Stimulated activated CD8-positive, alpha-beta memory T cell treated with anti-CD3 and anti-CD28 coated beads, Interleukin-15, amount 100 ng/mL, for 4 hours (primary cell): ENCODE results near the gene METTL22.

ENCODE experiments used
- DNase-seq, 2 donors: peaks; one replicate each; pipeline ENCODE4 v3.0.0-alpha.2; 2020; ENCODE audit warnings: low read depth in 2 of 2

The METTL22 gene

DNA sequence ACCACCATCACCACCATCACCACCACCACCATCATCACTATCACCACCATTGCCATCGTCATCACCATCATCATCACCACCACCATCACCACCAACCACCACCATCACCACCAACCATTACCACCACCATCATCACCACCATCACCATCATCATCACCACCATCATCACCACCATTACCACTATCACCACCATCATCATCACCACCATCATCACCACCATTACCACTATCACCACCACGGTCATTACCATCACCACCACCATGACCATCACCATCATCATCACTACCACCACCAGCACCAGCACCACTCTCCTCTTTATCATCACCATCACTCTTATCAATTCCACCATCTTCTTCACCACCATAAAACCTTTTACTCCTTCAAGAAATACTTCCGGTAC is 30.0 kb upstream of the METTL22 start:
- DNase-seq: no peak

DNA sequence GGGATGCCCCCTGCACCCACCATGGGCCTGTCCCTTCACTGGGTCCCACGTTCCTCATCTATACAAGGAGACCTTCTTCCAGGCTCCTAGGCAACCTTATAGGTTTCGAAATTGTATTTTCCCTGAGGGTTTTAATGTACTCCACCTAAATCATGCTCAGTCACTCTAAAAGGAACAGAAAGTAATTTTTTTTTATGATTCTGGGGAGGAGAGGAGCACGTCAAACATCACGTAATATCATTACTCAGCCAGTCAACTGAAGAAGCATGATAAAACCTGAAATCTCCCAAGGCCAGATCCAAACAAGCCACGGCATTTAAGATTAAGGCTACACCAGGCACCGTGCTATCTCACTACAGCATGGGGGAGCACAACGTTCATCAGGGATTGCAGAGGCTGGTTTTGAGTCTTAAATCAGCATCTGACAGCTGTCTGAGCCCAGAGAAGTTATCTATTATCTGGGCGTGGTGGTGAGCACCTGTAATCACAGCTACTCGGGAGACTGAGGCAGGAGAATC is 27.3 kb upstream of the METTL22 start:
- no peak for DNase-seq

DNA sequence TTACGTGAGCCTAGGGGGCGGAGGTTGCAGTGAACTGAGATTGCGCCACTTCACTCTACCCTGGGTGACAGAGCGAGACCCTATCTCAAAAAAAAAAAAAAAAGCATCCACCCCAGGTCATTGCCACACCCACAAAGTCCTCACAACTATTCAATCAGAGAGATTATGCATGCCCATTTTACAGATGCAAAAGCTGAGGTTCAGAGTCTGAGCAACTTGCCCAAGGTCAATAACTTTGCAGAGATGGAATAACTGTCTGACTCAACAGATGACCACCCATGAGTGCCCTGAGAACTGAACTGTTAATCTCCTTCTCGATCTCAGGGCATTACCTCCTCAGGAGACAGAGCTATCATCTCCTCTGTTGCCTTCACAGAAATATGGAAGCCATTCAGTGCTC is 25.7 kb upstream of the METTL22 start:
- DNase-seq: no peak

DNA sequence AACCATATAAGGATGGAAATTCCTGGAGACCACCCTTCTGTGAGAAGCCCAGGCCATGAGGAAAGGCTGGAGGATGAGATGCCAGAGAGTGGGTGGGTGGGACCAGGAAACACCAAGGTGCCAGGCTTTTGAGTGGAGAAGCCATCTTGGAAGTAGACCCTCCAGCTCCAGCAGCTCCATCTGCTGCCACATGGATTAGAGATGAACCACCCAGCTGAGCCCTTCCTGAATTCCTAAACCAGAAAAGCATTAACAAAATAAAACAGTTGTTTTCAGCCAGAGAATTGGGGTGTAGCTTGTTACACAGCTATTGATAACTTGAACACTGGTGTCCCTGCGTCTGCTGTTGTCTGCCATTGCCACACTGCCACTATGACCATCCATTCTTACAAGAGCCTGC is 24.9 kb upstream of the METTL22 start:
- DNase-seq: no peak

DNA sequence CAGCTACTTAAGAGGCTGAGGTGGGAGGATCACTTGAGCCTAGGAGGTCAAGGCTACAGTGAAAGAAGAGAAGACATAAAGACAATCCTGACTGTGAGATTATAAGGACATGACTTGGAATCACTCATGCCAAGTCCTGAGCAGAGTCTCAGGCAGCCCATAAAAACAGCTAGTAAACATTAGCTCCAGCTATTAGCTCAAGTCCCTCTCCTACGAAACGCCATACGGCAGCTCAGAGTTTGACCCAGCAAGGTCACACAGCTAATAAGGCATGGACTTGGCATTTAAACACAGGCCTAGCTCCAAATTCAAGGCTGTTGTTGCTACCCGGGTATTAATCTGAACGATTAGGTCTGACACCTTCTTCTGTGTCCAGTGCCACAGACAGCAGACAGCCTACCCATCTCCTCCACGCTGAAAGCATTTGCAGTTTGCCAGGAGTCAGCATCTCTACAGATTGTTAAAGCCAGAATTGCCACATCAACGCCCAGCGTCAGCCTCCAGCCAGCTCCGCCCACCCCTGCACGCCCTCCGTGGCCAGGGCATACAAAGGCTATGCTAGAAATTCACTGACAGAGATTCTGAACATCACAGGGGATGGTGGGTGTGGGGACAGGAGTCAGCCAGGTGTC is 21.2 kb upstream of the METTL22 start:
- no peak for DNase-seq

DNA sequence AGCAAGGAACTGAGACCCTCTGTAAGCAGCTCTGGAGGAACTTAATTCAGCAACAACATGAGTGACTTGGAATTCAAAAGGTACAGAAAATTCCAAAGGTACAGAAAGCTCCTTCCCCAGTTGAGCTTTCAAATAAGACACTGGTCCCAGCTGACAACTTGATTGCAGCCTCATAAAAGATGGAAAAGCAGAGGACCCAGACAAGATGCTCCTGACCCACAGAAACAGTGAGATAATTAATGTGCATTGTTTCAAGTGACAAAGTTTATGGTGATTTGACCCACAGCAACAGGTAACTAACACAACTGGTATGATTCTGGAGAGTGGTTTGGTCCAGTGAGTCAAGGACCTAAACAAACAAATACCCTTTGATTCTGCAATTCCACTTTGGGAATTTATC is 15.9 kb upstream of the METTL22 start:
- DNase-seq: no peak

DNA sequence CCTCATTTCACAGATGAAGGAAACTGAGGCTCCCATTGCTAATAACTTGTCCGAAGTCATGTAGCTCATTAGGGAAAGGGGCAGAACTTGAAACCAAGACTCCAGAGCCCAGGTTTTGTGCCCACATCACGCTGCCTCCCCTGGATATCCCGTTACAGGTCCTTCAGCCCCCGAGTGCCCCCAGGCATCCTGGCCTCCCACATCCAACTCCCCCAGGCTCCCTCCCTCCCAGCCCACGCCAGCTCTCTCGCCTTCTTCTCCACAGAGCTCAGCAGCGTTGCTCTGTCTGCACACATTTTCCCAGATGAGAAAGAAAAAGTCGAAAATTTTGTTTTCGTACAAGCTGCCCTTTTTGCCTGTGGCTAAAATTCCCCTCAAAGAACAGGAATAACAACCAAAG is 14.3 kb upstream of the METTL22 start:
- DNase-seq: no peak

DNA sequence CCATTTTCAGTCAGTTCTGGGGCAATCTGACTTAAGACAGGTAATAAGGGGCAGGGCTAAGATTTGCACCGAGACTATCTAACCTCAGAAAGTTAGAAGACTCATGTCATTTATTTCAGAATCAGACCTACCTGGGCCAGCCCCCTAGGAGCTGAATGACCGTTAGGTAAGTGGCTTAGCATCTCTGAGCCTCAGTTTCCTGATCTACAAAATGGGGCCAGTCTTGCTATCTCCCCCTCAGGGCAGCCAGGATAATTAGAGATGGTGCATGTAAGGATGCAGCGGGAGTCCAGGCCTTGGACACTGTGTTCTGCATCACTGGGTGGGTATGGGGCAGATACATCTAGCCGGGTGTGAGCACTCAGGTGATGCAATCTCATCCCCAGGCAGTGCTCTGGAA is 10.4 kb upstream of the METTL22 start:
- DNase-seq: no peak

DNA sequence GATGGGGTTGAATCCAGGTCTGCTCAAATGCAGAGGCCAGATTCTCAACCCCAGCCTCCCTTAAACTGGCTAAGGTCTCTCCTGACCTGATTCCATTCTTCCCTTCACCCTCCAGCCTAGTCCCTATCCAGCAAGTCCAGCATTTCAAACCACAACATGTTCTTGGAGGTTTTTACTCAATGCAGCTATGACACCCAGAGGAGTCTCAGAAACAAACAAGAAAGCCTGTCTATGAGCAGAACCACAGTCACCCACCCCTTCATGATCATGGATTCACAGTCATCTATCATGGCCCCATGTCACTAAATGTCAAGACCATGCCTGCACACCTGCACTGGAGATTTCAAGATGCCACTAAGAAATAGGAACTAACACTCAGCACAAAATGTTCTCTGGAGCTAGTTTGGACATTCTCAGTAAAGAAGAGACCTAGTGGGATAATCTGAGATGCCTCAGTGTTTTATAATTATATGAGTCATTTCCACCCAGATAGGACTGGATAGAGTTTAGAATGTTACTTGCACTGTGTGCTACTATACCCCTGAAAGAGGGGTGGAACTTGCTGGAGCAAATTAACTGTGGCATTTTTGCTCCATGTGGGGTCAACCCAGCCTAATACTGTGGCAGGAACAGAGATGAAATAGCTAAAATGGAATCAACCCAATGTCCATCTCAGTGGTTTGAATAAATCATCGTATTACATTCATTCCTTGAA is 9.5 kb upstream of the METTL22 start:
- DNase-seq: no peak

DNA sequence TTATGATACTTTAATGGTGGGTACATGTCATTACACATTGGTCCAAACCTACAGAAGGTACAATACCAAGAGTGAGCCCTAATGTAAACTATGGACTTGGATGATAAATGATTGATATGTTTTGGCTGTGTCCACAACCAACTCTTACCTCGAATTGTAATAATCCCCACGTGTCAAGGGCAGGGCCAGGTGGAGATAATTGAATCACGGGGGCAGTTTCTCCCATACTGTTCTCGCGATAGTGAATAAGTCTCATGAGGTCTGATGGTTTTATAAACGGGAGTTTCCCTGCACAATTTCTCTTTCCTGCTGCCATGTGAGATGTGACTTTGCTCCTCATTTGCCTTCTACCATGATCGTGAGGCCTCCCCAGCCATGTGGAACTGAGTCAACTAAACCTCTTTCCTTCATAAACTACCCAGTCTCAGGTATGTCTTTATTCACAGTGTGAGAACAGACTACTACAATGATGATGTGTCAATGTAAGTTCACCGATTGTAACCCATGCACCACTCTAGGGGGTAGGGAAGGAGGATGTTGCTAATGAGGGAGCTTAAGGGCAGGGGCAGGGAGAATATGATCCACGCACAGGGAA is 7.0 kb upstream of the METTL22 start:
- DNase-seq: no peak

DNA sequence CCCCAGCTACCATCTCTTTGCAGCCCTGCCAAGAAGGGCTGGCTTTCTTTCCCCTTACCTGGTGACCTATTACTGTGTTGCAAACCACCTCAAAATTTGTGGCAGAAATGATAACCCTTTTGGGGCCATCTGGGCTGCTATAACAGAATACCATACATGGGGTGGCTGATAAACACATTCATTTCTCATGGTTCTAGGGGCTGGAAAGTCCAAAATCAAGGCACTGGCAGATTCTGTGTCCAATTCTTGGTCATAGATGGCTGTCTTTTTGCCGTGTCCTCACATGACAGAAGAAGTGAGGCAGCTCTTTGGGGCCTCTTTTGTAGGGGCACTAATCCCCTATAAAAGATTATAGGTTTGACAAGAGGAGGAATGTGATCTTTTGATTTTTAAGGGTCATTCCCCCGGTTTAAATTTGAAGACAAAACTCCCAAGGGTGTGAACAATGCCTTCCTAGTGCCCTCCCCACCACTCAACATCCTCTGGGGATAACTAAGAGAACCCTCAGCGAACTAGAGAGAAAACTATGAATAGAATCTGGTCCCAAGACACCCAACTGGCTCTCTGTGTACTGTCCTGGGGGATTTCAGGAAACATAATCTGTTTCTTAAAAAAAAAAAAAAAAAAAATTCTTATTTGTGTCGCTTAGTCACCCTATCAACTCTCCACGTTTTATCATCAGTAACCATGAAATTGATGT is 1.7 kb upstream of the METTL22 start:
- DNase-seq: no peak

DNA sequence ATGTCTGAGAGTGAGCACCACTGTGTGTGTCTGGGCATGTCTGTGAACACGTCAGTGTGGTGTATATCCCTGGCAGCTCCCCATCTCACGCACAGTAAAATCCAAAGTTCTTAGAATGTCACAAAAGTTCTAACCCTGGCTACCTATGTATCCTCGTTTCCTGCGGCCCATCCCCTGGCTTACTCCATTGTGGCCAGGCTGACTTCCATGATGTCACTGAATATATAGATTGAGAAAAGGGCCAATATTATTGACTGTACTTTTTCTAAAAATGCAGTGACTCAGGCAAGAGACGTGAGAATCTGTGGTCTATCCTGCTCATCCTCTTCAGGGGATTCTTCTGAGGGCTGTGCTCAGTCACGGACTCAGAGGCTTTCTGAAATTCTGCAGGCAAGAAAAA is 963 bp upstream of the METTL22 start:
- no peak for DNase-seq

DNA sequence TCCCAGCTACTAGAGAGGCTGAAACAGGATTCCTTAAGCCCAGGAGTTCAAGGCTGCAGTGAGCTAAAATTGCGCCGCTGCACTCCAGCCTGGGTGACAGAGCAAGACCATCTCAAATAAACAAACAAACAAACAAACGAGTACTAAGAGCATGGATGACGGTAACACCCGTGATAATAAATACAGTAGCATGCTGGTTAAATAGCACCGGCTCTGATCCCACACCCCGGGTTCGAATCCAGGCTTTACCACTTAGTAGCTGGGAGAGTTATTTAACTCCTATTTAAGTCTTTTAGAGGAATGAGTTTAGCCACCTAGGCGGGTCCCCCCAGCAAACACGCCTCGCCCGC is 301 bp upstream of the METTL22 start:
- DNase-seq: no peak

DNA sequence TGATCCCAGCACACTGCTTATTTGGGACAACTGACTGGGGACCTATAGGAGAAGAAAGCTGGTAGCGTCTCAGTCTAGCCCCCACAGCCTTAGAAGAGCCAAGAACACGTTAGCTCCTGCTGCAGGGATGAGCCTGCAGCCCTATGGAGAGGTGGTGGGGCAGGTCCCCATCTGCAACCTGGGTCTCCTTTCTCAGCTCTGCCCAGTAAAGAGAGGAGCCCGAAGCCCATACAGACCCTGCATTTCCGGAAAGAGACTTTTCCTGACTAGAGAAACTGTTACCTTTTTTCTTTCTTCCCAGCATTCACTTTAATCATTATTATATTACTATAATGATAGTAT is 788 bp downstream of the METTL22 start:
- no peak for DNase-seq

DNA sequence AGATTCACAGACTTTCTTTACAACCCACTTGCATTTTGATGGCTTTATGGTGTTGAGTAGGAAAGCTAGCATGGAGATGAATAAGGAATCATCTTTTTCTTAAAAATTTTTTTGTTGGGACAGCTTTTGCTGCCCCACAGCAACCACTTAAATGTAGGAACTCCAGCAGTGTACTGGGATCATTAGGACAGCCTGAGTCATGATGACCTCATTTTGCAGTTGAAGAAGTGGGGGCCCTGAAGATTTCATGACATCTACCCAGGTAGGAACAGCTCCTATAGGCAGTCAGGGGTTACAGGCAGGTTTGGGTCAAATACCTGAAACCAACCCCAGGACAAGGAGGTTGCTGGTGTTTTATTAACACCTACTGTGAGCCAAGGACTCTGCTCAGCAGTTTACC is 2.1 kb downstream of the METTL22 start:
- no peak for DNase-seq

DNA sequence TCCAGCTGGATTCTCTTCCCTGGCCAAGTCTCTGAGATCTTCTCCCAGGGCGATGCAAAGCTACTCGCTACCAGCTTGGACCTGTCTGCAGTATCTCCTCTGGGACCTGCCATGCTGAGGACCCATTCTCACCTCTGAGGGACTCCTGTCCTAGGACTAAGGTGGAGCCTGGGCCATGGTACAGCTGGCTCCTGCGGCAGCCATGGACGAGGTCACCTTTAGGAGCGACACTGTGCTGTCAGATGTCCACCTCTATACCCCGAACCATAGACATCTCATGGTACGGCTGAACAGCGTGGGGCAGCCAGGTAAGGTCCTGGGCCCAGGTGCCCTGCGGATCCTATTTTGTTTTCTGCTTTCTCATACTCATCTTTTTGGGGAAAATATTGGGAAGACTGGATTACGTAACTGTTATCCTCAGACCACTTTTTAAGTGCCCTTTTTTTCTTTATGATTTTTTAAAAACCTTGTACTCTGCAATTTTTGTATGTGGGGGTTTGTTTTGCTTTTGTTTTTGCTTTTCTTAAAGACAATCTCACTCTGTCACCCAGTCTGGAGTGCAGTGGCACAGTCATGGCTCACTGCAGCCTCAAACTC is 4.1 kb downstream of the METTL22 start:
- DNase-seq: no peak

DNA sequence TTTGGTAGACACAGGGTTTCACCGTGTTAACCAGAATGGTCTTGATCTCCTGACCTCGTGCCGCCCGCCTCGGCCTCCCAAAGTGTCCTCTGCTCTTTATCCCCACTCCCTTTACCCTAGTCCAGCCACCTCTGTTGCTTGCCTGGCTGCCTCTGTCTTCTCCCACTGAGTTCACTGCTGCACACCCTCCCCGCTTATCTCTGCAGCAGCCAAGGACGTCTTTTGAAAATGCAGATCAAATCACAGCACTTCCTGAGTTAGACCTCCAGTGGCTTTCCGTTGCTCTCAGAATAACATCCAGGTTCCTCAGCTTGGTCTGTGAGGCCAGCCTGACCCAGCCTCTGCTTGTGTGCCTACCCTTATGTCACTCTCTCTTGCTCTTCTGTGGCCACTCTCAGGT is 5.4 kb downstream of the METTL22 start:
- DNase-seq: no peak

DNA sequence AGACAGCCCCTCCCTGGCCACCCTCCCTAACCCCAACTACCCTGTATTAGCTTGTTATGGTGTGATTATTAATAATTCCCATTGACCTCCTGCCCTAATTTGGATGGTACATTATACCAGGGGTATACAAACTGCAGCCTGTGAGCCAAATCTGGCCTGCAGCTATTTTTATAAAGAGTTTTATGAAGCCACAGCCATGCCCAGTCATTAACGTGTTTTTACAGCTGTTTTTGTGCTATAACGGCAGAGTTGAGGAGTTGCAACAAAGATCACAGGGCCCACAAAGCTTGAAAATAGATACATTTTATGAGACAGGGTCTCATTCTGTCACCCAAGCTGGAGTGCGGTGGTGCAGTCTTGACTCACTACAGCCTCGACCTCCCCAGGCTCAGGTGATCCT is 6.0 kb downstream of the METTL22 start:
- no peak for DNase-seq

DNA sequence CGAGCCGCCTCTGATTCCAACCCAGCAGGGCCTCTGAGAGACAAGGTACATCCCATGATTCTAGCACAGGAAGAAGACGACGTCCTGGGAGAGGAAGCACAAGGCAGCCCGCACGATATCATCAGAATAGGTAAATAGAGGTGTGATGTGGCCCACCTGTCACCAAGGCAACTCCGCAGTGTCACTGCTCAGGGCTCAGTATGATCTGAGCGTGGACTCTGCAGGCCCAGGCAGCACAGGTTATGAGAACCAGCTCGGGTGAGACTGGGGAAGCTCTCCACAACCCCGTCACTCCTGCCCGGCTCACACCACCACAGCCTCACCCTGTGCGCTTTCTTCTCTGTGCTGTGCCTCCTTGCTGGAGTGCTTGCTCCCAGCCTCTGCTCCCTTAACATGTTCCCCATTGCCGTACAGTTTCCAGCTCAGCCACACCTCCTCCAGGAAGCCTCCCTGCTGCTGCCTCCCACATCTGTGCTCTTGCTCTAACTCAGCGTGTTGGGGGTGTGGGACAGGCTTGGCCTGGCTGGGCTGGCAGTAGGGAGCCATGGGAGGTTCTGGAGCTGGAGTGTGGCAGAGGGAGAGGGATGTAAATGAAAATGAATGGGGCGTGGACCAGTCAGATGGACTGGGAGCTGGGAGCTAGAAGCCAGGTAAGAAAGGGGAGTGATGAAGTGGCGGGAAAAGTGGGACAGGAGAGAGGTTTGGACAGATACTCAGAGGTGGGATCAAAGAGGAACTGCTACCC is 7.7 kb downstream of the METTL22 start:
- no peak for DNase-seq

DNA sequence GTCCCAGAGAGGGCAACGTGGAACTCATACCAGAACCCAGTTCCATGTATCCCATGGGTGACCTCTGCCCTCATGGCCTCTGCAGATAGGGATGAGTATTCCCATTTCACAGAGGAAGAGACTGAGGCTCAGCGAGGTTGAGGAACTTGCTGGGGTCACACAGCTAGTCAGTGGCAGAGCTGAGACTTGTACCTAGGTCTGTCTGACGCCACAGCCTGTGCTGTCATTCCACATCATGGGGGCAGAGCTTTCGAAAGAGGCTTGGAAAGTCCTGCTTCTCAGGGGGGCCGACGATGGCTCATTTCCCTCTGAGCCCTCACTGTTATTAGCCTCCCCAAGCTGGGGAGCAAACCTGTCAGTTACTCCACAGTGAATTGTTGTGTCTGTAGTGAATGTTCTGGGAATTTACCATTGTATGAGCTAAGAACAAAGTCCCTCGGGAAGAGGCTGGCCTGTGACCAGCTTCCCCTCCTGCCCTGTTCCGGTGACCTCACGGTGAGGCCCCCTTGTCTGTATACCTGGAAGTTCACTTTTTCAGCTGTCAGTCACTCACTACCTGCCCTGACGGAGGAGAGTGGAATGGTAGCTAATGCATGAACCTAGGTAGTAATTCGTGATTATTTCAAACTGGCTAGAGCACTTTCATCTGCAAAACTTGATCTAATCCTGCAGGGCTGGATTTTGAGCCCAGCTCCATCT is 8.9 kb downstream of the METTL22 start:
- DNase-seq: no peak

DNA sequence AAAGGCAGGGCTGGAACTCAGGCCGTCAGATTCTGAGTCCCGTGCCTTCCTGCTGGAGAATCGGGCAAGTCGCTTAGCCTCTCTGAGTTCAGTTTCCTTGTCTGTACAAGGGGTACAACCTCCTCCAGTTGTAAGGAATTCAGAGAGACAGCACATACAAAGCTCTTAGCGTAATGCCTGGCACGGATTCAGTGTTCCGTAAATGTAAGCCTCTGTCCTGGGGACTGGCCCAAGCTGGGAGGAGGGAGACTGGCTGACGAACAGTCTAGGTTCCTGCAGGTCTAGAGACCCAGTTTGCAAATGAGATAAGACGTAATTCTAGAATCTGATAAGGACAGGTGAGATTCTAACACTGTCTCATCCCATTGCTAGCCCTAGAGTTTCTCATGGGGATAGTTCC is 9.9 kb downstream of the METTL22 start:
- DNase-seq: no peak
